Measurements from ENCODE around the gene CCDC126.
A peak's percentile ranks its signal among the peaks of the same experiment; 100 is the strongest.
"Not testable (repeated sequence)": the region's sequence is repeated elsewhere in the genome, so short reads cannot be mapped to it uniquely, and the experiment has no call there.

Gene CCDC126

GRCh38 chr7:23628370-23628769 is 31.2 kb downstream of the CCDC126 start:
- DNase-seq (ENCODE audit: low spot score), result no peak

DNA sequence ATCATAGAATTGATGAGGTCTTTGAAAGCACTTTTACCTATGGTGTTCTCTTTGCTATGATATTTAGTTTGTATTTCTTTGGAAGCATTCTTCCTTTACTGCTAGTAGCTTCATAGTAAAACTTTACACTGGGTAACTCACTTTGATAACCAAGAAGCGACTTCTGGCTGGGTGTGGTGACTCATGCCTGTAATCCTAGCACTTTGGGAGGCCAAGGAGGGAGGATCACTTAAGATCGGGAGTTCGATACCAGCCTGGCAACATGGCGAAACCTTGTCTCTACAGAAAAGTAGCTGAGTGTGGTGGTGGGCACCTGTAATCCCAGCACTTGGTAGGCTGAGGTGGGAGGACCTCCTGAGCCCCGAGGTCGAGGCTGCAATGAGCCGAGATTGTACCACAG is 36.2 kb downstream of the CCDC126 start:
- no peak for DNase-seq (ENCODE audit: low spot score)

GRCh38 chr7:23645822-23646221 is 48.6 kb downstream of the CCDC126 start:
- DNase-seq (ENCODE audit: low spot score), result no peak

GRCh38 chr7:23653942-23654341 is 56.8 kb downstream of the CCDC126 start:
- DNase-seq (ENCODE audit: low spot score), result no peak

- DNase-seq (ENCODE audit: low spot score), result peak; percentile 58
Observed at GRCh38 chr7:23654508-23654907, 57.3 kb downstream of the CCDC126 start.

GRCh38 chr7:23655433-23655832 is 58.3 kb downstream of the CCDC126 start:
- no peak for DNase-seq (ENCODE audit: low spot score)

- DNase-seq (ENCODE audit: low spot score), result no peak
Observed at GRCh38 chr7:23658831-23659427, 61.7 kb downstream of the CCDC126 start.

DNA sequence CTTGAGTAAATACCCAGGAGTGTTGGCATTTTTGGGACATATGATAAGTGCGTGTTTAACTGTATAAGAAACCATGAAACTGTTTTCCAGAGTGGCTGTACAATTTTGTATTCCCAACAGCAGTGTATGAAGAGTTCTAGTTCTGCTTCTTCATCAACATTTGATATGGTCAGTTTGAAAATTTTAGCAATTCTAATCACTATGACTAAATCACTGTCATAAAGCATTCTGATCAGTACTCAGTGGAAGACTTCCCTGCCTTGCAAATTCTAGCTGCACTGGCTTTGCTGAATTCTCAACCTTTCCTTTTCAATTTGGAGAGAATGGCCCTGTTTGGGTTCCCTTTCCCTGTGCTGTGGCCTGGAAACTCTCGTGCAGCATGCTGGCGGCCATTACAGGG is 64.2 kb downstream of the CCDC126 start:
- DNase-seq (ENCODE audit: low spot score), result no peak

GRCh38 chr7:23662124-23662983 is 65.2 kb downstream of the CCDC126 start:
- DNase-seq (ENCODE audit: low spot score), result no peak

- DNase-seq (ENCODE audit: low spot score), result no peak
Observed at GRCh38 chr7:23662984-23663313, 65.8 kb downstream of the CCDC126 start.

- DNase-seq (ENCODE audit: low spot score), result no peak
Observed at GRCh38 chr7:23664122-23664521, 66.9 kb downstream of the CCDC126 start.

DNA sequence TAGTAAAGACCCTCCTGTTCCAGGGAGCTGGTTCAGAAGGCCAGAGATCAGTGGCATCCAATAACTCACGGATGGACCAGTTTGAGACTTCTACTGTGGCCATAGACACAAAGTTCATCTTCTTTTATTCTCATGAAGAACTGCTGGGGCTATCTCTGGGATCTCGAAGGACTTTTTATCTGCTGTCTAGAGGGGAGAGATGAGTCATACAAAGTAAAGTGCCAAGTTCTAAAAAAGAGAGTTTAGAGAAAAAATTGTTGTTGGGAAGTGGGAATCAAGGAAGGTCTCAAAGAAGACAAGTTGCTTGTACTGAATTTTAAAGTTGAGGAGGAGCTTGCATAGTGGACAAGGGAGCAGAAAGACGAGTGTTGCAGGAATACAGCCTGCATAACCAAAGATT is 74.9 kb downstream of the CCDC126 start:
- no peak for DNase-seq (ENCODE audit: low spot score)

DNA sequence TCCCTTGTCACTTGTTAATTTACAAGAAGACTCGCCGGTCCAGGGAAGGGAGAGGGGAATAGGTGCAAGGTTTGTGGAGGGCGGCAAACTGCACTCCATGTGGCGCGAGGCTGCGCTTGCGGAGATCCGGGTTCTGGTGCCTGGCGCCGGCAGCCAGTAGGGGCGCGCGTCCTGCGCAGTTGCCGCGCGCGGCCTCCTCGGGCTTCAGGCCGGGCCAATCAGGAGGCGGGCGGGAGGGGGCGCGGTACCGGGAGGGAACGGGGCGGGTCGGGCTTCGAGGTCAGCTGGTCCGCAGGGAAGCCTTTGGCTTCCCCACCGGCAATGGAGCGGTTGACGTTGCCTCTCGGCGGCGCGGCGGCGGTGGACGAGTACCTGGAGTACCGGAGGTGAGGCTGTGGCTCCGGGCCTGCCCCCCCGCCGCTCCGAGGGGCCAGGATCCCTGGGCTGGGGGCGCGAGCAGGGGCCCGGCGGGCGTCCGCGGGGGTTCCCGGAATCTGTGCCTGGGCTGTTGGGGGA is 82.8 kb downstream of the CCDC126 start, which contains the start of gene FAM221A:
Gene FAM221A, plus strand, starts transcription at position 302 of the 516 bp plus-strand sequence. Its CDS starts 20 bp downstream, at position 322.
- DNase-seq (ENCODE audit: low spot score), result no peak

- no peak for DNase-seq (ENCODE audit: low spot score)
Observed at GRCh38 chr7:23680414-23681405, 83.5 kb downstream of the CCDC126 start.

DNA sequence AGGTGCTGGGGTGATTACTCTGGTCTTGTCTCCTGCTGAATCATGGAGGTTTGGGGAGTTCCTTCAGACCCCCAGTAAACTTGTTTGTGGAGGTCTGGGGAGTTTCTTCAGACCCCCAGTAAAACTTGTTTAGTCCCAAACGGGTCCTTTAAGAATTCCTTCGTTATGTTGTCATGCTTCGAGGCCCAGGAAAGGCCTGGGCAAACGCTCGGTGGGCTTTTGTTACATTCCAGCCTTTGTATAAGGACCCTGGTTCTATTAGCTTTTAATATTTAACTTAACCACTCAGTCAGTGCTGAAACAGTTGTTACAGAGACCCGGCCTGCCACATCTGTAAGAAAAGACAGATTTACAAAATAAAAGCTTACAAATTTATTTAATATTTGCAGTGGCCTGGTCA is 86.9 kb downstream of the CCDC126 start:
- DNase-seq (ENCODE audit: low spot score), result not testable (repeated sequence)

DNA sequence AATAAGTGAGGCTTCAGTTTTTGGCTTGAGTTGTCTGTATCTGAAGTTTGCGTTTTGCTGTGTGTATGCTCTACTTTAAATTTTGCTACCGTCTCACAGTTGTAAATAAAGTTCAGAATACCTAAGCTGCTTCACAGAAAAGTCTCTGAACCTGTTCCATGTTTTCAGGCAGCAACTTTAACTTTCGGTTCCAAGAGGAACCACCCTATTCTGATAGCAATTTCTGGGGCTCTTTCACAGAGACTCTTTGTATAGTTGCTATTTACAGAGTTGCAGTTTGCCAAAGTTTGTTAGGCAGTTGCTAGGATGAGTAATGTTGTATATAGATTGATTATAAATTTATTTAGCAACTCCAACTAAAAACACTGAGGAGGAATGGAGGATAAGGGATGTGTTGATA is 88.5 kb downstream of the CCDC126 start:
- no peak for DNase-seq (ENCODE audit: low spot score)

GRCh38 chr7:23687011-23687410 is 89.8 kb downstream of the CCDC126 start:
- no peak for DNase-seq (ENCODE audit: low spot score)

- DNase-seq (ENCODE audit: low spot score), result no peak
Observed at GRCh38 chr7:23689165-23689564, 92.0 kb downstream of the CCDC126 start.

DNA sequence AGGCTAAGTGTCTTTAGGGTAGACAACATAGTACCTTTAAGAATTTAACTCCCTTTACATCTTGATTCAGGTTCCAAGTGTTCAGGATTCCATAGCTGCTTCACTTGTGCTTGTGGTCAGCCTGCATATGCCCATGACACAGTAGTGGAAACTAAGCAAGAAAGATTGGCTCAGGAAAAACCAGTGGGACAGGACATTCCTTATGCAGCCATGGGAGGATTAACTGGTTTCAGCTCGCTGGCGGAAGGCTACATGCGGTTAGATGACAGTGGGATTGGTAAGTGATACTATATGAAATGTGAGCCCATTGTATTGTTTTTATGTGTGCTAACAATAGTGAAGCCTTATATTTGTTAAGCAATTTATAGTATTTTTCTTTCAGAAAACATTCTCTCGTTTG is 94.1 kb downstream of the CCDC126 start:
- no peak for DNase-seq (ENCODE audit: low spot score)

DNA sequence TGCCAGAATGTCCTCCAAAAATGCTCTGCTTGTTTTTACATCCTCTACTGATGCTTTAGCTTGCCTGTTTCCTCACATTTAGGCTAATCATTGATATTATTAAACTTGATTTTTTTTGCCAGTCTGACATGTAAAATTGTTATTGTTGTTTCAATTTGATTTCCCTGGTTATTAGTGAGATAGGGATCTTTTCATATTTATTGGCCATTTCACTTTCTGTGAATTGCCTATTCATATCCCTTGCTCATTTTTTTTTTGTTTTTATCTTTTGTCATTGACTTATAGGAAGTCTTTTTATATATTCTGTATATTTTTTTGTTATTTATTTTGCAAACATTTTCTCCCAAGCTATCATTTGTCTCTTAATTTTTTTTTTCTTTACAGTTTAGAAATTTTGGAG is 96.0 kb downstream of the CCDC126 start:
- no peak for DNase-seq (ENCODE audit: low spot score)

Measured in D341Med (cell line).